CD4-positive, alpha-beta T cell treated with Interleukin-4 for 4 hours (primary cell): ENCODE data around the gene ADAP1.
A peak's percentile ranks its signal among the peaks of the same experiment; 100 is the strongest.

Experiments
- DNase-seq: peaks from one replicate; pipeline ENCODE4 v3.0.0-alpha.2; 2020

Gene ADAP1

DNA sequence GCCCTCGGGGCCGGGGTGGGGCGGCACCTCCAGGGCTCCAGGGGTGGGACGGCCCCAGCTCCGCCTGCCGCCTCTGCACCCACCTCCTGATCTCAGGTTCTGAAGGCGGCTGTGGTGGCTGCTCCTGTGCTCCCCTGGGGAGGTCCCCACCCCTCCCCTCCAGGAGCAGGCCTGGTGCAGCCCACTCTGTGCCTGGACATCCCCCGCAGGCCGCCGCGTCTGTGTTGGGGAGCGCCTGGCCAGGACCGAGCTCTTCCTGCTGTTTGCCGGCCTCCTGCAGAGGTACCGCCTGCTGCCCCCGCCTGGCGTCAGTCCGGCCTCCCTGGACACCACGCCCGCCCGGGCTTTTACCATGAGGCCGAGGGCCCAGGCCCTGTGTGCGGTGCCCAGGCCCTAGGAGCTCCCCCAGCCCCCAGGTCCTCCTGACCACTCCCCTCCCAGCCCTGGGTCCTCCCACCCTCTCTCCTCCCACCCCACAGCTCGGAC is 34.0 kb upstream of the ADAP1 start:
- no peak for DNase-seq

GRCh38 chr7:987909-988308 is 33.4 kb upstream of the ADAP1 start:
- no peak for DNase-seq

DNA sequence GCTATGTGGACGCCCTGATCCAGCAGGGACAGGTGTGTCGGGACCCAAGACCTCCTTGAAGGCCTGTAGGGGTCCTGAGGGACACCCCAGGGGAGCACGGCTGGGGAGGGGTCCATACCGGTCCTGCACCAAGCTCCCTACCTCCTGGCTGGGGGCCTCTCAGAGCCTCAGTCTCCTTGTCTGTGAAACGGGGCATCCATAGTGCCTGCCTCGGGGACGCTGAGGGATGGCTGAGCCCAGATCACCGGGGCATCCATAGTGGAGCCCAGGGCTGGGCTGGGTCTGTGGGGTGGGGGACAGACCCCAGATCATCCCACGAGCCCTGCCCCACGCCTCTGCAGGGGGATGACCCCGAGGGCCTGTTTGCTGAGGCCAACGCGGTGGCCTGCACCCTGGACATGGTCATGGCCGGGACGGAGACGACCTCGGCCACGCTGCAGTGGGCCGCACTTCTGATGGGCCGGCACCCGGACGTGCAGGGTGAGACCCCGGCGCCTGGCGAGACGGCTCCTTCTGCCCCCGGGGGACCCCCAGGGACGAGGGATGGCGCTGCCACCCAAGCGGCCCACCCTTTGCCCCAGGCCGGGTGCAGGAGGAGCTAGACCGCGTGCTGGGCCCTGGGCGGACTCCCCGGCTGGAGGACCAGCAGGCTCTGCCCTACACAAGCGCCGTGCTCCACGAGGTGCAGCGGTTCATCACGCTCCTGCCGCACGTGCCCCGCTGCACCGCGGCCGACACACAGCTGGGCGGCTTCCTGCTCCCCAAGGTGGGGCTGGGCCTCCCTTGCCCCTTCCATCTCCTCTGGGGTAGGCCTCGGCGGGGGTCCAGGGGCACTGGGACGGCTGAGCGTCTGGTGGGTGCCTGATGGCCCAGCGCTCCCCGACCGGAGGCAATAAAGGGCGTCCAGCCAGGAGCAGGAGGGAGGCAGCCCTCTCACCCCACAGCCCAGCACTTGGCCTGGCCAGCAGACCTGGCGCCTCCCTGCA is 32.6 kb upstream of the ADAP1 start:
- no peak for DNase-seq

DNA sequence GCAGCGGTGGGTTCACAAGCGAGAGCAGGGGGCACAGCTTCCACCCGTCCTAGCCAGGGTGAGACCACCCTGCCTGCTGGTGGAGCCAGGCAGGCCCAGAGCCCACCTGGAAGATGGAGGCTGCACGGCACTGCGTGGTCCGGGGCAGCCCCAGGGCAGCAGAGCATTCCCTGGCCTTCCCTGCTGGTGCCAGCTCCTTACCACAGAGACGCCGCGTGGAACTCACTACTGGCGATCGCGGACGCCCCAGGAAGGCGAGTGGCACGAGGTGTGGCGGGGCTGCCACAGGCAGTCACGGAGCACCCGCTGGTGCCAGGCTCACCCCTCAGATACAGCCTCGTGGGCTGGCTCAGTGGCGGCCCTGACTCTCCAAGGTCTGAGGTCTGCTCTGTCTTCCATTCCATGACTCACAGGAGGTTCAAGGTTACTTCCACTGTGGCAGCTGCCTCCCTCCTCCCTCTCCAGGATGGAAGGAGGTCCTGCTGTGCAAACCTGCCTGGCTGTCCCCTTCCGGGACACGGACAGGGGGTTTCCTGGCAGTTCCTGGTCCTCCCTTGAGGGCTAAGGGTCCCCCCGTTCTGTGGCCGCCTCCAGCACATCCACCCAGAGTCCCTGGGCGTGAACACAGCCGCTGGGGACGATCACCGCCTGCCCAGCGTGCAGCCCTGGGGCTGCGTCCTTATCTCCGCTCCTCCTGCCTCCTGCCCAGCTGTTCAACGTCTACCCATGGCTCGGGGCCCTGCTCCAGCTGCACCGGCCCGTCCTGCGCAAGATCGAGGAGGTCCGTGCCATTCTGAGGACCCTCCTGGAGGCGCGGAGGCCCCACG is 31.6 kb upstream of the ADAP1 start:
- no peak for DNase-seq

- no peak for DNase-seq
Measured at GRCh38 chr7:985127-985416, 30.6 kb upstream of the ADAP1 start.

DNA sequence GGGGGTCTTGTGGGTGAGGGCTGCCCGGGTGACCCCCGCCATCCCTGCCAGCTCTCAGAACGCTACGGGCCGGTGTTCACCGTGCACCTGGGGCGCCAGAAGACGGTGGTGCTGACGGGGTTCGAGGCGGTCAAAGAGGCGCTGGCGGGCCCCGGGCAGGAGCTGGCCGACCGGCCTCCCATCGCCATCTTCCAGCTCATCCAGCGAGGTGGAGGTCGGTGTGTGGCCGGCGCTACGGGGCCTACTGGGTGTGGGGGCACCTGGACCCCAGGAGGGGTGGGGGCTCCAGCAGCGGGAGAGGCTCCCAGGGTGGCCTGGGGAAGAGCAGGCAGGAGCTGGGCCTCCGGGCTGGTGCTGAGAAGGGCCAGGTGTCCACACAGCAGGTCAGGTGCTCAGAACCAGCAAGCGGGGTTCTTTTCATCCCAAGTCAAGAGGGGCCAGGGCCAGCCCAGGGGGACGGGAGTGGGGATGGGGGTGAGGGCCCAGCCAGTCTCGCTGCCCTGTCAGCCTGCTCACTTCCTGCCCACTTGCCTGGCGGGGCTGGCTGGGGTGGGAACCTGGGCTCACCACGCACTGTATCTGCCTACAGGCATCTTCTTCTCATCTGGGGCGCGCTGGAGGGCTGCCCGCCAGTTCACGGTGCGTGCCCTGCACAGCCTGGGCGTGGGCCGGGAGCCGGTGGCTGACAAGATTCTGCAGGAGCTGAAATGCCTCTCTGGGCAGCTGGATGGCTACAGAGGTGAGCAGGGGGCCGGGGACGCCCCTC is 30.1 kb upstream of the ADAP1 start:
- DNase-seq = no peak

- DNase-seq = no peak
Measured at GRCh38 chr7:983616-984071, 29.2 kb upstream of the ADAP1 start.

GRCh38 chr7:983004-983615 is 28.6 kb upstream of the ADAP1 start, which contains the start of gene CYP2W1:
Gene CYP2W1, plus strand, starts transcription at chr7:983181. Its CDS starts 31 bp downstream, at chr7:983212.
- DNase-seq = no peak

GRCh38 chr7:982511-983003 is 28.1 kb upstream of the ADAP1 start:
- DNase-seq = no peak

- no peak for DNase-seq
Measured at GRCh38 chr7:981793-982510, 27.5 kb upstream of the ADAP1 start.

DNA sequence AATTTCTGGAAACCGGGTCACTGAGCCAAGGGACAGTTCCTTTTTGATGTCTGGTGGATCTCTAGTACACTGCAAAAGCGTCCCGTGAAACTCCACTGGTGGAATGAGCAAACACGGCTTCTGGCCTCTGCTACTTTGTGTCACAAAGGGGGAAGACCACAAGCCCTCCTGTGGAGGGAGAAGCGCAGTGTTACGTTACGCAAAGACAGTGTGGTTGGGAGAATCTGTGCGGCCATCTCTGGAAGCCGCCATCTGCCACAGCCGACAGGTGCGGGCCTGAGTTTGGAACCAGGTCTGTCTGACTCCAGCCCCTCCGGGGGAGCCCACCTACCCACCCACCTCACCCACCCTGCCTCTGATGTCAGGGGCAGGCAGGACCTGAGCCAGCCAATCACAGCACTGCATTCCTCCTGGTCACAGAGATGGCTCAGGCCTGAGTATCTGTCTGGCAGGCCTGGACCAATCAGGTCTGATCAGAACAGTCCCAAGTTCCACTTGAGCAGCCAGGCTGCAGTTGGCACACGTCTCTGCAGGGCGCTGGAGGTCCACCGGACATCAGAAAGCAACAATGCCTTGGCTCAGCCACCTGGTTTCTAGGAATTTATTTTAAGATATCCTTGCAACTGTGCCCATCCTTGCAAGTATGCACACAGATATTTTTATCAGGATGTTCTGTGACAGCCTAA is 25.5 kb upstream of the ADAP1 start:
- DNase-seq = no peak

GRCh38 chr7:979151-979550 is 24.7 kb upstream of the ADAP1 start:
- no peak for DNase-seq

DNA sequence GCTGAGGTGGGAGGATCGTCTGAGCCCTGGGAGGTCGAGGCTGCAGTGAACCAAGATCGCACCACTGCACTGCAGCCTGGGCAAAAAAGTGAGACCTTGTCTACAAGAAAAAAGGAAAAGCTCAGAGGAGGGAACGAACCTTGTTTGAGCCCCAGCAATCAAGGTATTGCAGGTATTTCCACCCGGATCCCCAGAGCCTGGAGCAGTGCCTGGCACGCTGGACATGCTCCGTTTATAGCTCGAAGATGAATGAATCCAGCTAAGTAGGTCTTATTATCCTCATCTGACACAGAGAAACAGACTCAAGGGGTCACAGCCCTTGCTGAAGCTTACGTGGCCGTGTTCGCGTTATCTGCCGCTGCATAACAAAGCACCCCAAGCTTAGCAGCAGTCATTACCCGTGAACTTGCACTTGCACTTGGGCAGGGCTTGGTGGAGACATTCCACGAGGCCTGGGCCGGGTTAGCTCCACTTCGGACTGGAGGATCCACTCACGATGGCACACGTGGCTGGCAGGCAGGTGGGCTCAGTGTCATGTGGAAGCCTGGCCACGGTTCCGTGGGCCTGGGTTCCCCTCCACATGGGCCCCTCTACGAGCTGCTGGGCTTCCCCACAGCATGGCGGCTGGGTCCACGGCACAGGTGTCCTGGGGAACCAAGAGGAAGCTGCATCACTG is 24.1 kb upstream of the ADAP1 start:
- no peak for DNase-seq

GRCh38 chr7:978049-978346 is 23.5 kb upstream of the ADAP1 start:
- no peak for DNase-seq

GRCh38 chr7:977326-978048 is 23.0 kb upstream of the ADAP1 start:
- no peak for DNase-seq

- no peak for DNase-seq
Measured at GRCh38 chr7:976901-977325, 22.4 kb upstream of the ADAP1 start.

- DNase-seq = no peak
Measured at GRCh38 chr7:975702-976473, 21.4 kb upstream of the ADAP1 start.

- DNase-seq = peak; percentile 86
Measured at GRCh38 chr7:974820-975681, 20.6 kb upstream of the ADAP1 start, which contains the start of gene COX19. Gene COX19, minus strand, starts transcription at chr7:975549. Its CDS starts 40 bp downstream, at chr7:975509.
